Transverse colon (tissue), 4 donors: ENCODE results near the gene CIPC. TPM values are rescaled to one million over a fixed set of nuclear protein-coding genes. Genes with fewer than 3 reads are reported as not detected.
A peak's percentile ranks its signal among the peaks of the same experiment; 100 is the strongest.

ENCODE experiments used
- DNase-seq: peaks from one replicate; pipeline ENCODE4 v3.0.0-alpha.2; 2019
- H3K27ac ChIP-seq, 4 donors: fragments of 200-600 bp; sonication (generic); 2 replicates each; pipeline ENCODE4 v1.5.1; 2016 to 2018; ENCODE audit warnings: inconsistent platforms in 4 of 4
- H3K27me3 ChIP-seq: fragments of 200-600 bp; sonication (generic); 2 replicates; pipeline ENCODE4 v1.5.1; 2017; ENCODE audit warnings: inconsistent platforms
- H3K36me3 ChIP-seq, 4 donors: fragments of 200-600 bp; sonication (generic); 2 replicates each; pipeline ENCODE4 v1.5.1; 2017 to 2019; ENCODE audit warnings: inconsistent platforms in 4 of 4
- H3K4me1 ChIP-seq, 4 donors: fragments of 200-600 bp; sonication (generic); 2 replicates each; pipeline ENCODE4 v1.5.1; 2017 to 2020; ENCODE audit warnings: inconsistent platforms in 4 of 4
- H3K4me3 ChIP-seq, 4 donors: fragments of 200-600 bp; sonication (generic); 1 replicate in 1 of 4; 2 replicates in 3 of 4; pipeline versions ENCODE4 v1.5.1 to v1.6.1; 2017 to 2019; ENCODE audit warnings: inconsistent platforms in 4 of 4
- H3K9me3 ChIP-seq, 2 donors: fragments of 200-600 bp; sonication (generic); 2 replicates each; pipeline ENCODE4 v1.5.1; 2017 to 2019; ENCODE audit warnings: inconsistent platforms in 2 of 2
- CTCF ChIP-seq, 5 experiments: fragments of 200-600 bp in 3 of 5; fragments of 450-650 bp in 2 of 5; sonication (generic) in 3 of 5; IDR thresholded peaks; 1 replicate in 2 of 5; 2 replicates in 3 of 5; pipeline ENCODE4 v1.5.1; 2016 to 2017; ENCODE audit warnings: antibody characterized with exemption in 5 of 5, inconsistent platforms in 3 of 5, mild to moderate bottlenecking in 2 of 5, moderate library complexity in 1 of 5
- EP300 ChIP-seq: sonication (generic); formaldehyde crosslinking; IDR thresholded peaks from one replicate; pipeline ENCODE4 v1.6.1; 2017; ENCODE audit warnings: antibody characterized with exemption, low read depth
- POLR2A ChIP-seq: fragments of 450-650 bp; IDR thresholded peaks from one replicate; pipeline ENCODE4 v1.6.1; 2016; ENCODE audit warnings: antibody characterized with exemption, mild to moderate bottlenecking, moderate library complexity
- POLR2AphosphoS5 ChIP-seq, 3 donors: sonication (generic); formaldehyde crosslinking; IDR thresholded peaks; one replicate each; pipeline ENCODE4 v1.6.1; 2016; ENCODE audit warnings: antibody characterized with exemption in 3 of 3
- WGBS, 2 donors: methylation state at CpG; one replicate each; pipeline ENCODE4 v1.1.5; 2018; ENCODE audit warnings: low coverage in 1 of 2; 5-methylcytosine and 5-hydroxymethylcytosine counted together
- in situ Hi-C, 4 donors: fragments of 200-750 bp; cut with MboI; loops; one replicate each; pipeline versions ENCODE4 v1.15.0 to v1.15.1; 2017; ENCODE audit warnings: low sequenced_read_pairs in 3 of 4, low pct_ligation_motif_present in 1 of 4, low pct_unique_long_range_greater_than_20kb in 1 of 4
- intact Hi-C: fragments of 100-400 bp; cut with DNase I; formaldehyde crosslinking; loops from one replicate; pipeline ENCODE4 v1.15.1; 2023; ENCODE audit warnings: low total_unique reads
- total RNA-seq, 4 donors: library from RNA; depleted of rRNA; stranded (reverse); fragments of >200 nt; gene quantifications; one replicate each; pipeline ENCODE4 v1.1.0, GENCODE V29; 2016

CIPC gene
- total RNA-seq, 4 donors from 2014 or later: 30.8 to 97.1 (median 67.8) TPM

GRCh38 chr14:77091518-77091917, 6.5 kb upstream of the CIPC start:
- H3K36me3 ChIP-seq: no peaks in the 10 kb centered on the region
- in situ Hi-C loops (no loop called here), intact Hi-C loops (no loop called here)

GRCh38 chr14:77092676-77093075, 5.4 kb upstream of the CIPC start:
- in situ Hi-C loops (no loop called here), intact Hi-C loops (no loop called here)
- no peaks in the 10 kb centered on the region for H3K27me3 ChIP-seq
- peaks cover 6 to 31% (median 12%) of the 10 kb centered on the region in 4 donors for H3K4me1 ChIP-seq
- no peaks in the 10 kb centered on the region for H3K36me3 ChIP-seq
- TF ChIP-seq POLR2AphosphoS5 (IDR thresholded peaks at IDR 0.05): no peak
- TF ChIP-seq CTCF (IDR thresholded peaks at IDR 0.05): no peak
- no peak for TF ChIP-seq POLR2A
- no peak for TF ChIP-seq EP300
- no peak overlapping the region for H3K4me3 ChIP-seq
- no peak overlapping the region for H3K27ac ChIP-seq
- 42 to 77% methylated on average over 3 of the region's 3 CpGs for WGBS, 2 donors
- DNase-seq: no peak
- H3K9me3 ChIP-seq: peaks cover 11 to 16% of the 10 kb centered on the region in 2 donors

More at GRCh38 chr14:77091518-77091917, 6.5 kb upstream of the CIPC start:
- Histone ChIP-seq H3K9me3 (peaks cover 11 to 16% of the 10 kb centered on the region in 2 donors), H3K27ac (no peak overlapping the region), H3K27me3 (no peaks in the 10 kb centered on the region), H3K4me3 (no peak overlapping the region), H3K4me1 (peaks cover 0 to 26% (median 3%) of the 10 kb centered on the region in 4 donors)
- TF ChIP-seq POLR2A (no peak), EP300 (no peak), CTCF (IDR thresholded peaks at IDR 0.05) (no peak), POLR2AphosphoS5 (IDR thresholded peaks at IDR 0.05) (no peak)
- DNase-seq: no peak

GRCh38 chr14:77094672-77095284, 3.3 kb upstream of the CIPC start:
- Histone ChIP-seq H3K27me3 (no peaks in the 10 kb centered on the region), H3K4me1 (peaks cover 6 to 30% (median 23%) of the 10 kb centered on the region in 4 donors), H3K27ac (no peak overlapping the region), H3K9me3 (peaks cover 11 to 16% of the 10 kb centered on the region in 2 donors), H3K36me3 (no peaks in the 10 kb centered on the region), H3K4me3 (no peak overlapping the region)
- in situ Hi-C loops: no loop called here
- intact Hi-C loops: no loop called here
- WGBS, 2 donors: 20 to 24% methylated on average over 6 to 8 of the region's 8 CpGs
- DNase-seq: peak; percentile 86
- TF ChIP-seq EP300 (no peak), CTCF (IDR thresholded peaks at IDR 0.05) (peak; percentile 78 to 86 (median 83))

- no peaks in the 10 kb centered on the region for H3K27me3 ChIP-seq
- in situ Hi-C loops (no loop called here), intact Hi-C loops (no loop called here)
- no peaks in the 10 kb centered on the region for H3K36me3 ChIP-seq
- WGBS, 2 donors: 2 to 3% methylated on average over 12 to 20 of the region's 20 CpGs
- H3K9me3 ChIP-seq: peaks cover 0 to under 1% of the 10 kb centered on the region in 2 donors
- peaks cover 18 to 54% (median 45%) of the 10 kb centered on the region in 4 donors for H3K4me1 ChIP-seq
- no peak for DNase-seq
- TF ChIP-seq POLR2AphosphoS5 (IDR thresholded peaks at IDR 0.05) (no peak), CTCF (IDR thresholded peaks at IDR 0.05) (no peak), EP300 (peak; percentile 4), POLR2A (no peak)
- peak overlapping the region; percentile 95 to 98 (median 98) for H3K27ac ChIP-seq
- H3K4me3 ChIP-seq: peak overlapping the region; percentile 59 to 92 (median 84)
Measured at GRCh38 chr14:77097006-77097699, 905 bp upstream of the CIPC start.
